Skin of body (tissue), 2 donors: ENCODE measurements around the gene IPO5. TPM values are rescaled to one million over a fixed set of nuclear protein-coding genes. Genes with fewer than 3 reads are reported as not detected.

Experiments
- DNase-seq: peaks from one replicate; lab custom pipeline; 2025; lab: John Stamatoyannopoulos, UW
- total RNA-seq: library from RNA; depleted of rRNA; stranded (reverse); fragments of >200 nt; gene quantifications from one replicate; pipeline ENCODE4 v1.2.3, GENCODE V29; 2014

Gene IPO5
- 151 TPM for total RNA-seq

- no peak for DNase-seq
Measured at GRCh38 chr13:97953376-97953970, at the start of gene IPO5. IPO5 (plus strand) TSS chr13:97953675; CDS start chr13:97976697, 23,022 bp downstream.

GRCh38 chr13:97904059-97904458 lies 49.4 kb upstream of the IPO5 start:
- no peak for DNase-seq

- DNase-seq, result no peak
Measured at GRCh38 chr13:97905517-97905916, 48.0 kb upstream of the IPO5 start.

- peak; percentile 19 for DNase-seq
Measured at GRCh38 chr13:97911311-97912138, 42.0 kb upstream of the IPO5 start.

GRCh38 chr13:97912139-97912535 lies 41.3 kb upstream of the IPO5 start:
- DNase-seq, result no peak

- no peak for DNase-seq
Measured at GRCh38 chr13:97913206-97913605, 40.3 kb upstream of the IPO5 start.

GRCh38 chr13:97914540-97914939 lies 38.9 kb upstream of the IPO5 start:
- DNase-seq, result no peak

GRCh38 chr13:97921176-97921816 lies 32.2 kb upstream of the IPO5 start:
- DNase-seq, result peak; percentile 88

- DNase-seq, result no peak
Measured at GRCh38 chr13:97928301-97928700, 25.2 kb upstream of the IPO5 start.

- DNase-seq, result no peak
Measured at GRCh38 chr13:97932036-97932435, 21.4 kb upstream of the IPO5 start.

GRCh38 chr13:97932647-97933046 lies 20.8 kb upstream of the IPO5 start:
- DNase-seq, result no peak

GRCh38 chr13:97933776-97934175 lies 19.7 kb upstream of the IPO5 start:
- peak; percentile 39 for DNase-seq

GRCh38 chr13:97934590-97934989 lies 18.9 kb upstream of the IPO5 start:
- DNase-seq, result no peak

GRCh38 chr13:97935071-97935470 lies 18.4 kb upstream of the IPO5 start:
- no peak for DNase-seq

GRCh38 chr13:97936036-97936435 lies 17.4 kb upstream of the IPO5 start:
- DNase-seq, result no peak

GRCh38 chr13:97938706-97939475 lies 14.6 kb upstream of the IPO5 start:
- no peak for DNase-seq

GRCh38 chr13:97944396-97945029 lies 9.0 kb upstream of the IPO5 start:
- no peak for DNase-seq

GRCh38 chr13:97945342-97945741 lies 8.1 kb upstream of the IPO5 start:
- DNase-seq, result no peak

- no peak for DNase-seq
Measured at GRCh38 chr13:97945792-97946419, 7.6 kb upstream of the IPO5 start.

- DNase-seq, result no peak
Measured at GRCh38 chr13:97946951-97947588, 6.4 kb upstream of the IPO5 start.
